HG02588 (cell line): ENCODE data around the gene PIP5KL1.

Experiments
- ATAC-seq: cut with Tn5 transposase; IDR thresholded peaks from one replicate; pipeline ENCODE4 v1.9.1; 2021; ENCODE audit warnings: mild to moderate bottlenecking, moderate library complexity; ENCODE audit not compliant: unreplicated experiment

PIP5KL1 gene

DNA sequence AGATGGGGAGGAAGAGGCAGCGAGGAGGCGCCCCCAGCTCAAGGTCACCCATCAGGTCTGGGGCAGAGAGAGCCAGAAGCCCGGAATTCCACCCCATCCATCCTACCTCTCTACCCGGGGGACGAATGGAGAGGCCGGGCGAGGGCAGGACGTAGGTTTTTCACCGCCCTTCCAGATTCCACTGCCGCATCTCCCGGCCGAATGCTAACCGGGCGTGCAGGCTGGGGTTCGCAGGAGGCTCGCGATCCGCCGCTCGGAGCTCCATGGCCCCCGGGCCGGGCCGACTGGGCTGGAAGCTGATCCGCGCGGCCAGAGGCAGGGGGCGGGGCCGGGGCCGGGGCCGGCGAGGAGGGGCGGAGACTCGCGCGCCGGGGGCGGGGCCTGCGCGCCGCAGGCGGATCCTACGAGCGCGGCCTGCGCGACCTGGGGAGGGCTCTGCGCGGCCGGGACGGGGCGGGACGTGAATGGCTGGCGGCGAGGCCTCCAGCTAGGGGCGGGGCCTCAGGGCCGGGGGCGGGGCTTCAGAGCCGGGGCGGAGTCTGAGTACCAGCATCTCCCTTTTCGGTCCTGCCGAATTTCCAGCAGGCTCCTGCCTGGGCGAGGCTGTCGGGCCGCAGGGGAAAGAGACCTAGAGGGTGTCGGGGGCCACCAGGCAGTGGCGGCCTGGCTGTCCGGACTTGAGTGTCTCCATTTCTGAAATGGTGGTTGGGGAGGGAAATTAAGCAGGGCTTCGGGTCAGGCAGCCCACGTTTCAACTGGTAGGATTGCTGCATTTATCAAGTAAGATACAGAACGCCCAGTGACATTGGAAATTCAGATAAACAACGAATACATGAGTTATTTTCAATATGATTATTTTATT, 13.6 kb downstream of the PIP5KL1 start, which contains the start of gene ST6GALNAC4:
Gene ST6GALNAC4 (minus strand): TSS at position 322 of the 862 bp plus-strand sequence. CDS start 622 bp downstream, outside the sequence.
- peak; percentile 65 for ATAC-seq

DNA sequence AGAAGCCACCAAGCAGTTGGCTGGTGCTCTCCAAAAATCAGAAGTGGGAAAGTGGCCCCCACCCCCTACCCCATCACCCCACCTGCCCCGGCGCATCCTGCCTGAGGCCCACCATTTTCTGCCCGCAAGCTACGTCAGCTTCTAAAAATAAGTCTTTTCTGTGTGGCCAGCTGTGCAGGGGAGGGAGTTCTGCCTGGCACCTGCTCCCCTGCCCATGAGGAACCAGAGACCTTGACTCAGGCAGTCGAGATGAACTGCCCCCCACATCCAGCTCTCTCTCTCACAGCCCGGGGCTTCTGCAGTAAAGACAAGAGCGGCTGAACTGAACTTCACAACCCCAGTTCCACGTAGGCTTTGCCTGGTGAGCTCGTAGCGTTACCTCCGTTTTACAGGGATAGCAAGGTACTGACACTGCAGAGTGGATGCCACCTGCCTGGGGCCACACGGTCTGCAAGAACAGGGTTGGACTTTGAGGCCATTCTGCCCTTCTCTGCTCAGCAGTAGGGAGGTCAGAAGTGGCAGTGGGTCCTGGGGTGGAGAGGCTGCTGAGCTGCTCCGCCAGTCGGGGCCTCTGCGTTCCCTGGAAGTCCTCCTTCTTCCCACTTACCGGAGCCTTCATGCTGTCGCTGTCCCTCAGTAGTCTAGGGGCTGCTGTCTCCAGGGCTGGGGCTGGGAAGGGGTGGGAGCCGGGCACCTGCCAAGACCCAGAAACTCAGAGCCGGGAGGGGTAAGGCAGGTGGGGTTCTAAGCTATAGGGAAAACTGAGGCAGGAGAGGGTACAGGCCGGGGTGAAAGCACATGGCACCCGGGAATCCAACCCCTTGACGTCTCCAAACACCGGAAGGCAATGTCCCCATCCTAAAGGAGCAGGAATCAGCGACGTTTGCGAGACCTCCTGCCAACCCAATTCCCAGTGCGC, 14.5 kb downstream of the PIP5KL1 start:
- no peak for ATAC-seq

DNA sequence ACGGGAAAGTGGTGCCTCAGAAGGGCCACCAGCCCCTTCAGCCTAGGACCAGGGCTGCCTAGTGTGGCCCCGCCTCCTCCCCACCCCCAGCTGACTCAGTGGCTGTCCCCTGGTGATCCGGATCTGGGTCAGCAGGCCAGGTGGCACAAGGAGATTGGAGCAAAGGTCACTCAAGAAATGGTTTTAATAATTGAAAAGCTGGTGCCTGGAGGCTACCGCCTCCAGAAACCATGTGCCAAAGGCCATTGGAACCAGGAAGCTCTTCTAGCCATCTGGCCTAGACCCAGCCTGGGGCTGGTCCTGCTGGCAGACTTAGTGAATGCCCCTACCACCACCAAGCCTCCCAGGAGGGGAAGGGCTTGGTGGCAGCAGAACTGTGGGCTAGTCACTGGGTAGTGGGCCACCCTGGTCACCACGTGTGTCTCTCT, 15.2 kb downstream of the PIP5KL1 start:
- no peak for ATAC-seq

DNA sequence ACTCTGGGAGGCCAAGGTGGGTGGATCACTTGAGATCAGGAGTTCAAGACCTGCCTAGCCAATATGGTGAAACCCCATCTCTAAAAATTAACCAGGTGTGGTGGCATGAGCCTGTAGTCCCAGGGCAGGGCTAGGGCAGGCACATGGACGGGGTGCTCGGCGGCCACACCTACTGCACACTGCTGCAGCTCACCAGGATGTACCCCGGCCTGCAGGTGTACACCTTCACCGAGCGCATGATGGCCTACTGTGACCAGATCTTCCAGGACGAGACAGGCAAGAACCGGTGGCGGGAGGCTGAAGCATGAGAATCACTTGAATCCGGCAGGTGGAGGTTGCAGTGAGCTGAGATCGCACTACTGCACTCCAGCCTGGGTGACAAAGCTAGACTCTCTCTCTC, 16.9 kb downstream of the PIP5KL1 start:
- no peak for ATAC-seq

DNA sequence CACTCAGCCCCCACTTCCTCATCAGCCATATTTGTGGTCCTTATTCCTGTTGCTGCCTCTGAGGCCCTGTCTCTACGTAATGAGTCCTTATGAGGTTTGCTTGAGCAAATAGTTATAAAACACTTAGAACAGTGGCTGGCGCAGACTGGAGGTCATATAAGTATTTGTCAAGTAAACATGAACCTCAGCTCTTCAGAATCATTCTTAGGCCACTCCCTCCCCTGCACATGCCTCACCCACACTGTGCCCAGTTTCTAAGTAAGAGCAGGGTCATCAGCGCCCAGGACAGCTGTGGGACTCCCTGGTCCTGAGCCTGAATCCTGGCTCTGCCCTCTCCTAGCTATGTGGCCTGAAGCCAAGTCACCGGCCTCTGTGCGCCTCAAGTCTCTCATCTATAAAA, 17.7 kb downstream of the PIP5KL1 start:
- ATAC-seq, result no peak

DNA sequence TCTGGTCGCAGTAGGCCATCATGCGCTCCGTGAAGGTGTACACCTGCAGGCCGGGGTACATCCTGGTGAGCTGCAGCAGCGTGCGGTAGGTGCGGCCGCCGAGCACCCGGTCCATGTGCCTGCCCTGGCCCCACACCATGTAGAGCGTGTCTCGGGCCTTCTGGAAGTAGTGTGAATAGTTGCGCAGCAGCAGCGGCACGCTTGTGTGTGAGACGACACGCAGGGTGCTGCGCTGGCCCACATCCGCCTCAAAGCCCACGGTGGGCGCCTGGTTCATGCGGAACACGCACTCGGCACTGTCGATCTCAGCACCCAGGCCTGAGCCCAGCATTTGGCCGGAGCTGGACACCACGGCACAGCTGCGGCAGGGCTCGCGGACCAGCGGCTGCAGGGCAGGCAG, 18.3 kb downstream of the PIP5KL1 start:
- ATAC-seq, result no peak

DNA sequence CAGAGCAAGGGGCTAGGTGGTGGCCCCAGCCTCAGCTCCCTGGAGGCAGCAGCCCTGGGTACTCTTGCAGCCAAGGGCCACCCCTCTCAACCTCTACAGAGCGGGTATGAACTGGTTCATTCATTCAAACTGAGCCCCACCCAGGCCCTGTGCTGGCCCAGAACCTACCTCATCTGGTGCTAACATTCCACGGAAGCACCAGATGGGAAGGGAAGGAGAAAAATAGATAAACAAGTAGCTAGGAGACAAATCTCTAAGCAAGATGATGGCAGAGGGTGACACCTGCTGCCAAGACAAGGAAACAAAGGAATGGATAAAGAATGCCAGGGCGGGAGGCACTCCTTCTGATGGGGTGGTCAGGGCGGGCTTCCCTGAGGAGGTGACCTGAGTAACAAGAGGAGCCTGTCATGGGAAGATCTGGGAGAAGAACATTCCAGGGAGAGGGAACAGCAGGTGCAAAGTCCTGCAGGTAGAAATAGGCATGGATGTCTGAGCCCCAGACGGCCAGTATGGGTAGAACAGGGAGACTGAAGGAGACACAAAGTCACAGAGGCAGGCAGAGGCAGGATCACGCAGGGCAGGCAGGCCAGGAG, 19.9 kb downstream of the PIP5KL1 start:
- no peak for ATAC-seq

- no peak for ATAC-seq
These were observed 20.7 kb downstream of the PIP5KL1 start for GRCh38 chr9:127909839-127910273.

DNA sequence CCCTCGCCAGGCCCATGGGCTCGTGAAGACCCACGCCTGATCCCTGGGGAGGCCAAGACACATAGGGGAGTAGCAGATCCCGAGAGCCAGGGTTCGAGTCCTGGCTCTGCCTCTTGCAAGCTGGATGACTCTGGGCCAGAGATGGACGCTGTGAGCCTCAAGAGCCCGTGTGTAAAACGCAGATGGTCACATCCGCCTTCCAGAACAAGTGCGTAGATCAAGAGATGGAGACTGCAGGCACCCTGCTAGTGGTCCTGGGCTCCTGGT, 22.0 kb downstream of the PIP5KL1 start:
- no peak for ATAC-seq

DNA sequence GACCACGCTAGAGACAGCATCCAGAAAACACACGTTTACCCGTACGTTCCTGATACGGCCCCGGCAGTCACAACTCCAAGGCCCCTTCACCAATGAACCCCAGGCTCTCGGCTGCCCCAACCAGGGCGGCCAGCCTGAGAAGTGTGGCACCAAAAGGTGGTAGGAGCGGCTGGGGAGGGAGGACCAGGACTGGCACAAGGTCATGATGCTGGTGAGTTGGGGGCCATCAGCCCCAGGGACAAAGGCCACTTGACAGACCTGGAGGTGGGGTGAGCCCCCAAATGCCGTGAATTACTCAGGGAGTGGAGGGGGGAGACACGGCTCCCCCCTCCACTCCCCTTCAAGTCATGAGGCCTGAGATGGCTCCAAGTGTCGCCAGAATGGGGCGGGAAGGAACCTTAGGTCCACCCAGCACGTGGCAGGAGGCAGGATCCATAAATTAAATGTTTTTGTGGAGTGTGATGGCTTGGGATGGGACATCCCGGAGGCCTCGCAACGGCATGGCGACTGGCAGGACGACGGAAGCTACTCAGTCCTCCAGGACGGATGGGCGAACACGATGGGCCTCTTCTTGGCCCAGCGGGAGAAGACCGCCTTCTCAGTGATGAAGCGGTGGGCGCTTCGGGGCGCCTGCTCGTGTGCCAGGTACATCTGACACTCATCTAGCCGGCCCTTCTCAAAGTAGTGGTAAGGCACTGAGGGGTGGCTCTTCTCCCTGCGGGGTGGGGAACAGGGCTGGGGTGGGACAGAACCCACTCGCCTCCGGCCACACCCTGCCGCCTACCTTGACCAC, 22.5 kb downstream of the PIP5KL1 start:
- no peak for ATAC-seq

DNA sequence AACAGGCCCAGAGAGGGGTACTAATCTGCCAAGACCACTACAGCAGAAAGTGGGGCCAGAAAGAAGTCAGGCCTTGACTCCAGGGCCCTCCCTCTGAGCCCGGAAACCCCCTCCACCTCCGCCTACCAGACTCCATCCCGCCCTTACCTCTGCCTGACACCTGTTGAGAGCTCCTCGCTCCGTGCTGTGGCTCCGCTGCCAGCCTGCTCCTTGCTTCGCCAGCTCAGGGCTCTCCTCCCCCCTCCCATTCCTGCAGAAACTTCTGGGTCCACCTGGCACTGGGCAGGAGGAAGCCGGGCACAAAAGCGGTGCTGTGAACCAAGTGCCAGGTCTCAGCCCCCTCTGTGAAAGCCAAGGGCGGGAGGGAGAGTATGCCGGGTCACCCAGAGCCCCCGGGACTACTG, 24.8 kb downstream of the PIP5KL1 start:
- ATAC-seq, result no peak

DNA sequence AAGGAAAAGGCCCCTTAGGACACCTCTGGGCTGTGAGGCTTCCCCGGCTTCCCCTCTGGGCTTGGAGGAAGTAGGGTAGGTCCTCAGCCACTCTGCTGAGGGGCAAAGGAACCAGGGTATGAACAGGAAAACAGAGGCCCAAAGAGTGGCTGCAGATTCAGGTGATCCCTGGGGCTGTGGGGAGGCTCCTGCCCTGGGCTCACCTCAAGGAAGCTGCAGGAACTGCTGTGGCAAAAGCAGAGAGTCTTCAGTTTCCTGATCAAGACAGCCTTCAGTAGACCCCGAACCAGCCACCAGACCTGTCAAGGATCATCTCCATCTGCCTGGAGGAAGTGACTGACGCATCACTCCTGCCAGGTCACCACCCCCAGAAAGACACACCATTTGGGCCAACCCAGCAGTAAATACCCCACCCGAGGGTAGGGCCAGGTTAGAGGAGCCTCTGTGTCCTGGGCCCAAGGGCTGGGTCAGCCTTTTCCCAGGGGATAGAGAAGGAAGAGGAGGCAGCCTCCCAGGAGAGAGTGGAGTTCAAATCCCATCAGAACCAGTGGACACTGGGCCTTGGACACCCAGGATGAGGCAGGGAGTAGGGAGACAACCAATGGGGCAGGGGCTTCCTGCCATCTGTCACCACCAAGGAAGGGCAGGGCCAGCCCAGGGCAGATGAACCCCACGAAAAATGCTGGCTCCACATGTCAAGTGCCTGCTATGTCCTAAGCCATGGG, 25.4 kb downstream of the PIP5KL1 start:
- no peak for ATAC-seq

GRCh38 chr9:127904561-127905003, 26.0 kb downstream of the PIP5KL1 start:
- ATAC-seq, result no peak

GRCh38 chr9:127903557-127904475, 26.8 kb downstream of the PIP5KL1 start:
- ATAC-seq, result no peak

GRCh38 chr9:127899128-127899943, 31.2 kb downstream of the PIP5KL1 start, which contains the start of gene ST6GALNAC6:
Gene ST6GALNAC6, minus strand, starts transcription at chr9:127899603. Its CDS starts 1,622 bp downstream, at chr9:127897981.
- ATAC-seq, result peak; percentile 54

GRCh38 chr9:127898433-127899127, 32.0 kb downstream of the PIP5KL1 start:
- ATAC-seq, result no peak

DNA sequence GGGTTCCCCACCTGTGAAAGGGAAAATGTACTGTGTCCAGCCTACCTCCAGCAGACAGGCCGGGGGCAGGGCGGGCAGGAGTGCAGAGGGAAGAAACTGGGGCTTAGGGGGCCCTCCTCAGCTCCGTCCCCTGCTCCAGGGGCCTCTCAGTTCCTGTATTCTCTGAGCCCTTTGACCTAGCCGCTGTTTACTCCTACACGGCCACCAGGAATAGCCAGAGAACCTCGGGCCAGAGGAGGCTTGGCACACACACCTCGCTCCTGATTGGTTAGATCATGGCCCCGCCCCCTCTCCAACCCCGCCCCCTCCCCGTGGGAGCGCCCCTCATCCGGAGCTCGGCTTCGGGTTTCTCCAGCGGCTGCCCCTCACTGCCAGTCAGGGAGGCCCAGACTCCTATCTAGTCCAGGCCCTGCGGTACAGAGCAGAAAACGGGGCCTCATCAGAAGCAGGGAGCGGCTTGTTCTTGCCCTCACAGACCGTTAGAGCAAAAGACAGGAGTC, 33.3 kb downstream of the PIP5KL1 start:
- no peak for ATAC-seq
